Adrenal gland (tissue), 12 donors: ENCODE data around the gene PLXNA4. TPM values are rescaled to one million over a fixed set of nuclear protein-coding genes. Genes with fewer than 3 reads are reported as not detected.

ENCODE experiments used
- DNase-seq, 7 donors: peaks; one replicate each; pipeline ENCODE4 v3.0.0-alpha.2; 2019 to 2020
- H3K27ac ChIP-seq, 5 donors: fragments of 200-600 bp; sonication (generic) in 4 of 5; 1 replicate in 3 of 5; 2 replicates in 2 of 5; pipeline versions ENCODE4 v1.5.1 to v1.8.0; 2016 to 2020; ENCODE audit warnings: mild to moderate bottlenecking in 1 of 5
- H3K27me3 ChIP-seq: fragments of 200-600 bp; 2 replicates; pipeline ENCODE4 v1.8.0; 2021
- H3K36me3 ChIP-seq, 2 donors: fragments of 200-600 bp; replicated peaks in 1 of 2; 1 replicate in 1 of 2; 2 replicates in 1 of 2; pipeline versions ENCODE4 v1.5.1 to v1.8.0; 2018 to 2022
- H3K4me1 ChIP-seq, 2 donors: fragments of 200-600 bp; replicated peaks in 1 of 2; 1 replicate in 1 of 2; 2 replicates in 1 of 2; pipeline versions ENCODE4 v1.5.1 to v1.8.0; 2018 to 2021
- H3K4me3 ChIP-seq, 4 donors: fragments of 200-600 bp; sonication (generic) in 3 of 4; one replicate each; pipeline ENCODE4 v1.5.1; 2016 to 2018
- H3K9me3 ChIP-seq, 3 donors: fragments of 200-600 bp; sonication (generic) in 1 of 3; replicated peaks in 1 of 3; 1 replicate in 2 of 3; 2 replicates in 1 of 3; pipeline versions ENCODE4 v1.5.1 to v1.8.0; 2016 to 2021
- CTCF ChIP-seq, 6 experiments: fragments of 450-650 bp in 4 of 6; fragments of 200-600 bp in 2 of 6; sonication (generic) in 1 of 6; IDR thresholded peaks; 1 replicate in 5 of 6; 2 replicates in 1 of 6; pipeline versions ENCODE4 v1.5.1 to v1.8.0; 2016 to 2021; ENCODE audit warnings: antibody characterized with exemption in 6 of 6, mild to moderate bottlenecking in 2 of 6, moderate library complexity in 1 of 6
- POLR2A ChIP-seq, 2 donors: fragments of 450-650 bp; IDR thresholded peaks; one replicate each; pipeline ENCODE4 v1.6.1; 2017; ENCODE audit warnings: antibody characterized with exemption in 2 of 2, mild to moderate bottlenecking in 2 of 2, moderate library complexity in 1 of 2
- WGBS, 4 donors: extraction: QIAGEN DNeasy Blood & Tissue Kit in 2 of 4; methylation state at CpG; one replicate each; pipeline versions ENCODE4 v1.1.5 to v1.1.7; 2013 to 2017; 5-methylcytosine and 5-hydroxymethylcytosine counted together
- intact Hi-C, 2 donors: fragments of 100-400 bp; cut with DNase I; formaldehyde crosslinking; loops; one replicate each; pipeline versions ENCODE4 v1.14.1 to v1.15.0; 2022 to 2023
- polyA plus RNA-seq, 3 donors: library from polyadenylated mRNA; stranded (reverse); fragments of 200-250 nt in 2 of 3; fragments of 350-450 nt in 1 of 3; fragmentation: Illumina TruSeq in 1 of 3; extraction: RNeasy Lipid Tissue Mini Kit (QIAGEN cat#74804) in 1 of 3; gene quantifications; one replicate each; pipeline ENCODE4 v1.2.3, GENCODE V29; 2013 to 2014
- total RNA-seq, 9 donors: library from RNA; depleted of rRNA in 4 of 9; stranded (reverse); fragments of >200 nt in 4 of 9; fragments of 120-200 nt in 1 of 9; fragmentation: NEBNext Ultra II Directional in 1 of 9; extraction: Animal tissue kit (Norgen Biotek cat#: 25700) in 1 of 9; gene quantifications; one replicate each; pipeline versions ENCODE4 v1.1.0 to v1.2.4, GENCODE V29; 2013 to 2023
- donor health status: healthy with polysubstance abuse.
- donor health status: Bipolar disorder and iron deficiency.
- donor health status: DM: yes; HTN: yes; CAD: no.
- donor health status: DM: no; HTN: no; CAD: no.
- donor health status: DM: no; HTN: no; CAD: no.
- donor health status: DM: yes; HTN: yes; CAD: no.

The PLXNA4 gene
- total and polyA plus RNA-seq, 12 donors, result 0.99 to 10.7 (median 3.6) TPM

GRCh38 chr7:132211971-132212370, 364.3 kb downstream of the PLXNA4 start:
- TF ChIP-seq POLR2A (IDR thresholded peaks at IDR 0.05) (no peak), CTCF (IDR thresholded peaks at IDR 0.05) (no peak)
- Histone ChIP-seq H3K36me3 (no peaks in the 10 kb centered on the region), H3K27me3 (no peaks in the 10 kb centered on the region), H3K4me1 (no peaks in the 10 kb centered on the region), H3K9me3 (no peaks in the 10 kb centered on the region), H3K4me3 (no peak overlapping the region), H3K27ac (no peak overlapping the region)
- 67 to 96% (median 91%) methylated on average over 3 to 4 of the region's 4 CpGs for WGBS, 4 donors
- intact Hi-C loops, result no loop called here
- DNase-seq, result no peak

- WGBS, 4 donors, result 94 to 96% (median 96%) methylated on average over 4 to 14 of the region's 14 CpGs
- DNase-seq, result no peak
- Histone ChIP-seq H3K27me3 (no peaks in the 10 kb centered on the region), H3K4me3 (no peak overlapping the region), H3K4me1 (no peaks in the 10 kb centered on the region), H3K27ac (no peak overlapping the region), H3K36me3 (no peaks in the 10 kb centered on the region), H3K9me3 (no peaks in the 10 kb centered on the region)
- intact Hi-C loops, result no loop called here
- TF ChIP-seq POLR2A (IDR thresholded peaks at IDR 0.05), result no peak
- TF ChIP-seq CTCF (IDR thresholded peaks at IDR 0.05), result no peak
These were observed 365.4 kb downstream of the PLXNA4 start for GRCh38 chr7:132210821-132211220.

GRCh38 chr7:132207782-132208181, 368.5 kb downstream of the PLXNA4 start:
- intact Hi-C loops, result no loop called here
- no peaks in the 10 kb centered on the region for H3K36me3 ChIP-seq
- no peak overlapping the region for H3K27ac ChIP-seq
- 86 to 100% (median 92%) methylated on average over 2 of the region's 2 CpGs for WGBS, 4 donors
- TF ChIP-seq POLR2A (IDR thresholded peaks at IDR 0.05) (no peak), CTCF (IDR thresholded peaks at IDR 0.05) (no peak)
- no peaks in the 10 kb centered on the region for H3K9me3 ChIP-seq
- H3K4me3 ChIP-seq, result no peak overlapping the region
- no peak for DNase-seq
- H3K27me3 ChIP-seq, result no peaks in the 10 kb centered on the region
- H3K4me1 ChIP-seq, result no peaks in the 10 kb centered on the region

- no peak overlapping the region for H3K27ac ChIP-seq
- H3K4me3 ChIP-seq, result no peak overlapping the region
- intact Hi-C loops, result no loop called here
- H3K27me3 ChIP-seq, result no peaks in the 10 kb centered on the region
- TF ChIP-seq POLR2A (IDR thresholded peaks at IDR 0.05), result no peak
- TF ChIP-seq CTCF (IDR thresholded peaks at IDR 0.05), result no peak
- no peak for DNase-seq
- no peaks in the 10 kb centered on the region for H3K4me1 ChIP-seq
- WGBS, 4 donors, result 81 to 89% (median 86%) methylated on average over 7 to 9 of the region's 9 CpGs
- no peaks in the 10 kb centered on the region for H3K36me3 ChIP-seq
- H3K9me3 ChIP-seq, result no peaks in the 10 kb centered on the region
These were observed 369.1 kb downstream of the PLXNA4 start for GRCh38 chr7:132207211-132207610.
